Endothelial cell of umbilical vein (primary cell): Measurements from ENCODE around the gene CYBRD1.

Experiments used
- POLR2A ChIP-seq: IDR thresholded peaks from 2 replicates; pipeline ENCODE4 v1.6.1; 2012; ENCODE audit warnings: low read depth, mild to moderate bottlenecking, control low read depth, low read length
- TF ChIP-seq, protein P1 (sequence below), 2 donors: IDR thresholded peaks; 1 replicate in 1 of 2; 2 replicates in 1 of 2; pipeline ENCODE4 v1.5.1; 2011; ENCODE audit warnings: low read length in 2 of 2, mild to moderate bottlenecking in 2 of 2, moderate library complexity in 2 of 2, control low read depth in 1 of 2, inconsistent platforms in 1 of 2, low read depth in 1 of 2; ENCODE audit not compliant: insufficient read depth in 1 of 2; ENCODE audit errors: extremely low read depth in 1 of 2

DNA sequence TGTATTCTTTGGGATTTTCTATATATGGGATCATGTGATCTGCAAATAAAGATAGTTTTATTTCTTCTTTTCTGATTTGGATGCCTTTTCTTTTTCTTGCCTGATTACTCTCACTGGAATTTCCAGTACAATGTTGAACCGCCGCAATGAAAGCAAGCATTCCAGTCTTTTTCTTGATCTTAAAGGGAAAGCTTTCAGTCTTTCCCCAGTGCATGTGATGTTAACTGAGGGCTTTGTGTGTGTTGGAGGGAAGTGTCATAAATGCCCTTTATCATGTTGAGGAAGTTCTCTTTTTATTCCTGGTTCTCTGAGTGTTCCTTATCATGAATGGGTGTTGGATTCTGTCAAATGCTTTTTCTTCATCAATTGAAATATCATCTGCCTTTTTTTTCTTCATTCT is 16.9 kb upstream of the CYBRD1 start:
- TF ChIP-seq, protein P1, sequence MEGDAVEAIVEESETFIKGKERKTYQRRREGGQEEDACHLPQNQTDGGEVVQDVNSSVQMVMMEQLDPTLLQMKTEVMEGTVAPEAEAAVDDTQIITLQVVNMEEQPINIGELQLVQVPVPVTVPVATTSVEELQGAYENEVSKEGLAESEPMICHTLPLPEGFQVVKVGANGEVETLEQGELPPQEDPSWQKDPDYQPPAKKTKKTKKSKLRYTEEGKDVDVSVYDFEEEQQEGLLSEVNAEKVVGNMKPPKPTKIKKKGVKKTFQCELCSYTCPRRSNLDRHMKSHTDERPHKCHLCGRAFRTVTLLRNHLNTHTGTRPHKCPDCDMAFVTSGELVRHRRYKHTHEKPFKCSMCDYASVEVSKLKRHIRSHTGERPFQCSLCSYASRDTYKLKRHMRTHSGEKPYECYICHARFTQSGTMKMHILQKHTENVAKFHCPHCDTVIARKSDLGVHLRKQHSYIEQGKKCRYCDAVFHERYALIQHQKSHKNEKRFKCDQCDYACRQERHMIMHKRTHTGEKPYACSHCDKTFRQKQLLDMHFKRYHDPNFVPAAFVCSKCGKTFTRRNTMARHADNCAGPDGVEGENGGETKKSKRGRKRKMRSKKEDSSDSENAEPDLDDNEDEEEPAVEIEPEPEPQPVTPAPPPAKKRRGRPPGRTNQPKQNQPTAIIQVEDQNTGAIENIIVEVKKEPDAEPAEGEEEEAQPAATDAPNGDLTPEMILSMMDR (IDR thresholded peaks at IDR 0.05; ENCODE audit: extremely low read depth in 1 of 2, insufficient read depth in 1 of 2, low read depth in 1 of 2, low read length in 2 of 2), result no peak
- TF ChIP-seq POLR2A, result no peak
